GM12873 (cell line): Measurements from ENCODE around the gene ARCN1.
A peak's percentile ranks its signal among the peaks of the same experiment; 100 is the strongest.

Source experiments
- TF ChIP-seq, protein P1 (sequence below): IDR thresholded peaks from 2 replicates; pipeline ENCODE4 v1.5.1; 2012; ENCODE audit warnings: low read depth, mild to moderate bottlenecking, moderate library complexity, low read length, control low read depth; ENCODE audit not compliant: insufficient read depth; ENCODE audit errors: missing control alignments

ARCN1 gene

DNA sequence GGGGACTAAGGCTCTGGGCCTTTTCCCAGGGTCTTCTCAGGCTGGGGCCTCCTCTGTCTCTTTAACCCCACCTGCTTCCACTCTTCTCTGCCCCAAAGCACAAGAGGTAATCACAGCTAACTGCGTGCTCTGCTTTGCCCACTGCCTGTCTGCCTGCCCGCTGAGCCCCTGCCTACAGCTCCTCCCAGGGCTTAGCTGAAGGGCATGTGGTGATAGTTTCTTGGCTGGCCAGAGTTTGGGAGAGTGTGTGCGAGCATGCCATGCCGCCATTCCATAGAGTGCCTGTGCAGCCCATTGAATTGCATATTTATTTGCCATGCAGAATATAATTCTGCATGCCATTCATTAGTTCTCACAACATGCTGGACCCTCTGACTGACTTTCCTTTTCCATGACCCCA is 67.7 kb downstream of the ARCN1 start:
- TF ChIP-seq, protein P1, sequence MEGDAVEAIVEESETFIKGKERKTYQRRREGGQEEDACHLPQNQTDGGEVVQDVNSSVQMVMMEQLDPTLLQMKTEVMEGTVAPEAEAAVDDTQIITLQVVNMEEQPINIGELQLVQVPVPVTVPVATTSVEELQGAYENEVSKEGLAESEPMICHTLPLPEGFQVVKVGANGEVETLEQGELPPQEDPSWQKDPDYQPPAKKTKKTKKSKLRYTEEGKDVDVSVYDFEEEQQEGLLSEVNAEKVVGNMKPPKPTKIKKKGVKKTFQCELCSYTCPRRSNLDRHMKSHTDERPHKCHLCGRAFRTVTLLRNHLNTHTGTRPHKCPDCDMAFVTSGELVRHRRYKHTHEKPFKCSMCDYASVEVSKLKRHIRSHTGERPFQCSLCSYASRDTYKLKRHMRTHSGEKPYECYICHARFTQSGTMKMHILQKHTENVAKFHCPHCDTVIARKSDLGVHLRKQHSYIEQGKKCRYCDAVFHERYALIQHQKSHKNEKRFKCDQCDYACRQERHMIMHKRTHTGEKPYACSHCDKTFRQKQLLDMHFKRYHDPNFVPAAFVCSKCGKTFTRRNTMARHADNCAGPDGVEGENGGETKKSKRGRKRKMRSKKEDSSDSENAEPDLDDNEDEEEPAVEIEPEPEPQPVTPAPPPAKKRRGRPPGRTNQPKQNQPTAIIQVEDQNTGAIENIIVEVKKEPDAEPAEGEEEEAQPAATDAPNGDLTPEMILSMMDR: no peak

DNA sequence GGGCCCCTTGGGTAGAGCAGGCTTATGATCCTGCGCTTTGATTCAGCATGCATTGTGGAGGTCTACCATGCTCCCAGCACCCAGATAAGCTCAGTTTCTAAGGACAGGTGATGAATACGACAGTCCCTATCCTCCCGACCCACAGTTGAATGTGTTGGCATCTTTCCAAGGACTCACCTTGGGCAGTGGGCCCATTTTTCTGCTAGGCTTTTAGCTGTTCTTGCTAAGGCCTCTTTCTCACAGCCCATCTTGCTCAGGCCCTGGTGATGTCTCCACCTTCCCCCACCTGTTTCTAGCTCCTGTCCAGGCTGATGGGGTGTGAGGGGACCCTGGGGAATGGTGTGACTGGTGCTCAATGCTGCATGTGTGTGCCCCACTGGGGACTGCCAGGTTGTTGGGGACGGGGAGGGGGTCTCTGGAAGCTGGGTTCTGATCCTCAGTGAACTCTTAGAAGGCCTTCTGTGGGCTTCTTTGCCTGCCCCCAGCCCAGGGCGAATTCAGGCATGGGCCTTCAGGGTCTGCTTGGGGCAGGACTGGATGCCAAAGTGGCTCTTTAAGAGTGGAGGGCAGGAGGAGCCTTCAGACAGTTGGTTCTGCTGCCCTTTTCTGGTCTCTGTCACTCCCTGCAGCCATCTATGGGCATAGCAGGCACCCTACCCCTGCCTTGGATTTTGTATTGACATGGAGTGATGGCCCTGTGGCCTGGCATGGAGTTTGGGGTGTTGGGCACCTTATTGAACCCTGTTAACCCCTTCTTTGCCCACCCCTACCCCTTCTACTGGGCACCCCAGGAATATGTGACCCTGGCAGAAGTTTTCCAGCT is 68.3 kb downstream of the ARCN1 start:
- TF ChIP-seq, protein P1: peak; percentile 17

DNA sequence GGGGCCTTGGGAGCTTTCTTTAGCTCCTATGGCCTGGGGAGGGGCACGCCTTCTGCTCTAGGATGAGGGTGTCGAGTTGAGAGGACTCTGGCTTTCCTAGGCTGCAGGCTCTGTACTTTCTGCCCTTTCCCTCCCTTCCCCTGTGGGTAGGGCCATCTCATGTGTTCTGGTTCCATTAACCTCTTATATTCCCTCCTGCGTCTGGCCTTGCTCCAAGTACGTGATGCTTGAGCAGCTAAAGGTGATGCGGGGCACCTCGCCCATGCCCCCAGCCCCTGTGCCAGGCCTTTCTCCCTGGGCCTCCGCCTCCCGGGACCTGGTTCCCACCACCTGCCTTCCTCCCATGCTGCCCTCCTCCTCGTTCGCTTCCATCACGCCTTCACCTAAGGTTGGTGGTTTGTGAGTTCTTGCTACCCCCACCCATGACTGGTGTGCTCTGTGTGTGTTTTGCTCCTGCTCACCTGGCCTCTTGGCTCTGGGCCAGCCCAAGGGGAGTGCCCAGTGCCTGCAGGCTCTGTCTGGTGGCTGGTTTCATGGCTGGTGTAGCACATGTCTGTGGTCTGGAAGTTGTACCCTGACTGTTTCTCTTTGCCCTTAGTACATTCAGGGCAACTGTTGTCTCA is 69.3 kb downstream of the ARCN1 start:
- TF ChIP-seq, protein P1: no peak

DNA sequence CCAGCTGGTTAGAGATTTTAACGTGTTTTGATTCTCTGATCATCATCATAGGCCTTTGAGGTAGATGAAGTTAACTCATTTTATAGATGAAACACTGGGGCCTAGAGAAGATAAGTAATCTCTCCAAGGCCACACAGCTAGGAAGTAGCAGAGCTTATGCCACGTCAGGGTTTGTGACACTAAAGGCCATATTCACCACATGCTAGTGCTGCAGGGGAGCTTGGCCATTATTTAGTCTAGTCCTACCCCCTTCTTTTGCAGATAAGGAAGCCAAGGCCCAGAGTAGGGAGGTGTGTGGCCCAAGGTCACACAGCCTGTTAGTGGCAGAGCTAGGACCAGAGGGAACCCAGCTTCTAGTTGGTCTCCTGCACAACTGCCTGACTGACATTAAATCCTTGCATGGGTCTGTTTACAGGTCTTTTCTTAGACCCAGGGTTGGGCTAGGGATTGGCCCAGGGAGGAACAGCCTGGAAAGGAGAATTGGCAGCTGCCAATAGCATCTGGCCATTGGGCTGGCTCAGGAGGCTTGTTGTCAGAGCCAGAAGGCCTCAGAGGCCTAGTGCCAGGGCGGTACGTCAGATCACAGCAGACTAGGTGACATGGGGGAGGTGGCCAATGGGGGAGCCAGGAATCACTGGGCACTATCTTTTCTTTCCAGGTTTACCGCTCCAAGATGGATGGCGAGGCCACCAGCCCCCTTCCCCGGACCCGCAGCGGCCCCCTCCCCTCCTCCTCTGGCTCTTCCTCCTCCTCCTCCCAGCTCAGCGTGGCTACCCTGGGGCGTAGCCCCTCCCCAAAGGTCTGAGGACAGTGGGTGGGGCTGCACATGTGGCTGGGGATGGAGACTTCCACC is 71.2 kb downstream of the ARCN1 start:
- TF ChIP-seq, protein P1: no peak

DNA sequence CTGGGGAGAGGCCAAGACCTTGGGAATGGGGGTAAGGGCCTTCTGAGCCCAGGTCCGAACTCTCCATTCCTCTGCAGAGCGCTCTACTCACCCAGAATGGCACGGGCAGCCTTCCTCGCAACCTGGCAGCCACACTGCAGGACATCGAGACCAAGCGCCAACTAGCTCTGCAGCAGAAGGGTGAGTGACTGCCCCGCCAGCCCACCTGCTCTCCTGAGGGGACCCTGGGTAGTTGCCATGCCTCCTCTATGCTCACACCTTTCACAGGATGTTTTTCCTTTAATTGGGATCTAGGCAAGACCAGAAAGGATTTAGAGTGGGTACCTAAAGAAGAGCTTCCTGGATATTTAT is 71.8 kb downstream of the ARCN1 start:
- TF ChIP-seq, protein P1: no peak

DNA sequence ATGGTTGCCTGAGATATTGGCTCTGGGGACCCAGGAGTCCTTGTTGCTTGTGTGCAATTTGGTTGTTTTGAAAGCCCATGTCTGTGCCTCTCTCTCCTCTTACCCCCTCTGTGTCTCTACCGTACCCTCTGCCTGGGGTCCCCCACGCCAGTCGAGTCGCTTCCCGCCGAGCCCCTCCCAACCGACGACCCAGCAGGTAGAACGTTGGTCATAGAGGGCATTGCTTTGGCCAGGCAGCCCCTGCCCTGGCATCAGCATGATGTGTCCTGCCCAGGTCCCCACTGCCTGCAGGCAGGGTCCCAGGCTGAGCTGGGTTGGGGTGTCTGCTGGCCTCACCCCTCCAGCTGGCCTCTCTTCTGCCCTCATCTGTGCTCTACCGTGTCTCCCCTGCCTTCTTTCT is 72.3 kb downstream of the ARCN1 start:
- TF ChIP-seq, protein P1: no peak
